Heart left ventricle (tissue), 13 donors: Measurements from ENCODE around the gene DPH5.

ENCODE experiments used
- POLR2A ChIP-seq, 2 donors: fragments of 450-650 bp; IDR thresholded peaks; one replicate each; pipeline ENCODE4 v1.6.1; 2017; ENCODE audit warnings: antibody characterized with exemption in 2 of 2, mild to moderate bottlenecking in 2 of 2, moderate library complexity in 2 of 2
- TF ChIP-seq, protein P1 (sequence below), 12 donors: fragments of 200-600 bp; sonication (generic) in 4 of 12; IDR thresholded peaks; one replicate each; pipeline versions ENCODE4 v1.5.0 to v1.8.0; 2018 to 2022; ENCODE audit warnings: antibody characterized with exemption in 12 of 12, mild to moderate bottlenecking in 5 of 12
- donor health status: ischemic (EF 13 %, LVEDD 7.1; RV severe dilation, severe dysfunction).
- donor health status: DM: no; HTN: yes; CAD: no.
- donor health status: DM: no; HTN: no; CAD: no.
- donor health status: ischemic (EF 25% LVEDD 6.9; RV normal size, moderate dysfunction).
- donor health status: ischemic (EF 25% LVEDD 5.7; RV mildly dilated, moderate dysfunction).
- donor health status: ischemic (EF 35%, LVEDD 5.7; RV mildly dilated, moderate dysfunction).
- donor health status: nonischemic (EF 11% LVEDD 7.7; RV severe dilation, severe dysfunction).
- donor health status: DM: yes; HTN: yes; CAD: no.
- donor health status: PGD.
- donor health status: ischemic (EF 29% LVEDD 5.4; RV normal size, mild dysfunction).
- donor health status: nonischemic (EF 23%, LVEDD 6.1; RV moderate dilation, normal function).

DNA sequence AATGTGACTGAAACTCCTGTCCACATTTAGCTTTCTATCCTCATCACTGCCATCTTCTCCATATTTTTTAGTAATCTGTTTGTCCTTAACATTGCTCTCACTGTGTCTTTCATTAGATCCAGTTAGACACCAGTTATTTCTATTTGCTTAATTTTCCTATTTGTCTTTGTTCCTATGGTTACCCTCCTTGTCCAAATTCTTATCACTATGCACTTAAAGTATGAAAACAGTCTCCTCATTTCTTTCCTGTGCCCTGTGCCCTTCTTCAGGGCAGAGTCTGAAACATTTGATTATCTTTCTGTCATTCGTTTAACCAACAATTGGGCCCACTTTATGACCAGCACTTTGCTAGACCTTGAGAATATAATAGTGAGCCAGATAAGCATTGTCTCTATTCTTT is 65.5 kb downstream of the DPH5 start:
- TF ChIP-seq, protein P1, sequence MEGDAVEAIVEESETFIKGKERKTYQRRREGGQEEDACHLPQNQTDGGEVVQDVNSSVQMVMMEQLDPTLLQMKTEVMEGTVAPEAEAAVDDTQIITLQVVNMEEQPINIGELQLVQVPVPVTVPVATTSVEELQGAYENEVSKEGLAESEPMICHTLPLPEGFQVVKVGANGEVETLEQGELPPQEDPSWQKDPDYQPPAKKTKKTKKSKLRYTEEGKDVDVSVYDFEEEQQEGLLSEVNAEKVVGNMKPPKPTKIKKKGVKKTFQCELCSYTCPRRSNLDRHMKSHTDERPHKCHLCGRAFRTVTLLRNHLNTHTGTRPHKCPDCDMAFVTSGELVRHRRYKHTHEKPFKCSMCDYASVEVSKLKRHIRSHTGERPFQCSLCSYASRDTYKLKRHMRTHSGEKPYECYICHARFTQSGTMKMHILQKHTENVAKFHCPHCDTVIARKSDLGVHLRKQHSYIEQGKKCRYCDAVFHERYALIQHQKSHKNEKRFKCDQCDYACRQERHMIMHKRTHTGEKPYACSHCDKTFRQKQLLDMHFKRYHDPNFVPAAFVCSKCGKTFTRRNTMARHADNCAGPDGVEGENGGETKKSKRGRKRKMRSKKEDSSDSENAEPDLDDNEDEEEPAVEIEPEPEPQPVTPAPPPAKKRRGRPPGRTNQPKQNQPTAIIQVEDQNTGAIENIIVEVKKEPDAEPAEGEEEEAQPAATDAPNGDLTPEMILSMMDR (IDR thresholded peaks at IDR 0.05), result no peak
- no peak for TF ChIP-seq POLR2A (IDR thresholded peaks at IDR 0.05)
